ENCODE data around the gene DOCK1. TPM values are rescaled to one million over a fixed set of nuclear protein-coding genes. Genes with fewer than 3 reads are reported as not detected.

Gene DOCK1
- total RNA-seq, 1 experiment from 2014 or later = 82.2 TPM

GRCh38 chr10:126963354-126963753 is 58.1 kb downstream of the DOCK1 start:
- no peaks in the 10 kb centered on the region for H3K36me3 ChIP-seq (ENCODE audit: control insufficient read depth, insufficient read depth, low read length)
- POLR2A ChIA-PET = no interaction called here
- no peak overlapping the region for H3K4me3 ChIP-seq (ENCODE audit: low read depth, low read length)
- no peak overlapping the region for H3K27ac Mint-ChIP-seq (ENCODE audit: unreplicated experiment)
- H3K4me1 ChIP-seq = no peaks in the 10 kb centered on the region
- CTCF ChIA-PET = no interaction called here
- peaks cover 14% of the 10 kb centered on the region for H3K36me3 Mint-ChIP-seq (ENCODE audit: insufficient read depth, unreplicated experiment)
- no peak for DNase-seq
- H3K9me3 ChIP-seq = no peaks in the 10 kb centered on the region
- H3K27me3 Mint-ChIP-seq (ENCODE audit: insufficient read depth, unreplicated experiment) = no peaks in the 10 kb centered on the region
- no TSS peak for BruUV-seq (replicated peaks)
- intact Hi-C loops (cut with micrococcal nuclease; ENCODE audit: unreplicated experiment) = no loop called here
- no peak overlapping the region for H3K4me3 Mint-ChIP-seq (ENCODE audit: unreplicated experiment)
- TF ChIP-seq CTCF (IDR thresholded peaks at IDR 0.05; ENCODE audit: insufficient read depth in 1 of 2, low read depth in 1 of 2, low read length in 1 of 2, severe bottlenecking in 1 of 2, unreplicated experiment in 1 of 2) = no peak
- peaks cover 3% of the 10 kb centered on the region for H3K4me1 Mint-ChIP-seq (ENCODE audit: low read depth, unreplicated experiment)
- no peaks in the 10 kb centered on the region for H3K27me3 ChIP-seq (replicated peaks; ENCODE audit: control insufficient read depth, insufficient read depth, low read length)
- H3K9me3 Mint-ChIP-seq (ENCODE audit: unreplicated experiment) = no peaks in the 10 kb centered on the region

- no peak overlapping the region for H3K27ac Mint-ChIP-seq (ENCODE audit: unreplicated experiment)
- H3K4me1 ChIP-seq = no peaks in the 10 kb centered on the region
- no peaks in the 10 kb centered on the region for H3K9me3 Mint-ChIP-seq (ENCODE audit: unreplicated experiment)
- H3K27me3 ChIP-seq (replicated peaks; ENCODE audit: control insufficient read depth, insufficient read depth, low read length) = no peaks in the 10 kb centered on the region
- H3K4me3 ChIP-seq (ENCODE audit: low read depth, low read length) = no peak overlapping the region
- ChIA-PET POLR2A (no interaction called here), CTCF (no interaction called here)
- peaks cover 10% of the 10 kb centered on the region for H3K4me1 Mint-ChIP-seq (ENCODE audit: low read depth, unreplicated experiment)
- no peak for DNase-seq
- no peak for TF ChIP-seq CTCF (IDR thresholded peaks at IDR 0.05; ENCODE audit: insufficient read depth in 1 of 2, low read depth in 1 of 2, low read length in 1 of 2, severe bottlenecking in 1 of 2, unreplicated experiment in 1 of 2)
- H3K36me3 Mint-ChIP-seq (ENCODE audit: insufficient read depth, unreplicated experiment) = peaks cover 13% of the 10 kb centered on the region
- no peak overlapping the region for H3K4me3 Mint-ChIP-seq (ENCODE audit: unreplicated experiment)
- no peaks in the 10 kb centered on the region for H3K9me3 ChIP-seq
- no TSS peak for BruUV-seq (replicated peaks)
- no peaks in the 10 kb centered on the region for H3K36me3 ChIP-seq (ENCODE audit: control insufficient read depth, insufficient read depth, low read length)
- no peaks in the 10 kb centered on the region for H3K27me3 Mint-ChIP-seq (ENCODE audit: insufficient read depth, unreplicated experiment)
- intact Hi-C loops (cut with micrococcal nuclease; ENCODE audit: unreplicated experiment) = no loop called here
These were observed 59.0 kb downstream of the DOCK1 start for GRCh38 chr10:126964190-126964589.

GRCh38 chr10:126966938-126967337 is 61.7 kb downstream of the DOCK1 start:
- H3K36me3 ChIP-seq (ENCODE audit: control insufficient read depth, insufficient read depth, low read length) = no peaks in the 10 kb centered on the region
- H3K4me1 ChIP-seq = peaks cover under 1% of the 10 kb centered on the region; the same call in 1 of the 2 replicates
- H3K9me3 Mint-ChIP-seq (ENCODE audit: unreplicated experiment) = no peaks in the 10 kb centered on the region
- no peak overlapping the region for H3K27ac Mint-ChIP-seq (ENCODE audit: unreplicated experiment)
- H3K9me3 ChIP-seq = no peaks in the 10 kb centered on the region
- CTCF ChIA-PET = no interaction called here
- no peak for TF ChIP-seq CTCF (IDR thresholded peaks at IDR 0.05; ENCODE audit: insufficient read depth in 1 of 2, low read depth in 1 of 2, low read length in 1 of 2, severe bottlenecking in 1 of 2, unreplicated experiment in 1 of 2)
- no TSS peak for BruUV-seq (replicated peaks)
- no peak overlapping the region for H3K4me3 Mint-ChIP-seq (ENCODE audit: unreplicated experiment)
- H3K4me1 Mint-ChIP-seq (ENCODE audit: low read depth, unreplicated experiment) = peaks cover 16% of the 10 kb centered on the region
- H3K4me3 ChIP-seq (ENCODE audit: low read depth, low read length) = no peak overlapping the region
- intact Hi-C loops (cut with micrococcal nuclease; ENCODE audit: unreplicated experiment) = loop anchor here (5.0 kb wide), 1 partner anchor 55 kb away; no protein-coding TSS in a partner anchor
- no peaks in the 10 kb centered on the region for H3K27me3 Mint-ChIP-seq (ENCODE audit: insufficient read depth, unreplicated experiment)
- no peak for DNase-seq
- POLR2A ChIA-PET = no interaction called here
- H3K27me3 ChIP-seq (replicated peaks; ENCODE audit: control insufficient read depth, insufficient read depth, low read length) = no peaks in the 10 kb centered on the region
- peaks cover 16% of the 10 kb centered on the region for H3K36me3 Mint-ChIP-seq (ENCODE audit: insufficient read depth, unreplicated experiment)
